ENCODE data around the gene OGA.

OGA gene

DNA sequence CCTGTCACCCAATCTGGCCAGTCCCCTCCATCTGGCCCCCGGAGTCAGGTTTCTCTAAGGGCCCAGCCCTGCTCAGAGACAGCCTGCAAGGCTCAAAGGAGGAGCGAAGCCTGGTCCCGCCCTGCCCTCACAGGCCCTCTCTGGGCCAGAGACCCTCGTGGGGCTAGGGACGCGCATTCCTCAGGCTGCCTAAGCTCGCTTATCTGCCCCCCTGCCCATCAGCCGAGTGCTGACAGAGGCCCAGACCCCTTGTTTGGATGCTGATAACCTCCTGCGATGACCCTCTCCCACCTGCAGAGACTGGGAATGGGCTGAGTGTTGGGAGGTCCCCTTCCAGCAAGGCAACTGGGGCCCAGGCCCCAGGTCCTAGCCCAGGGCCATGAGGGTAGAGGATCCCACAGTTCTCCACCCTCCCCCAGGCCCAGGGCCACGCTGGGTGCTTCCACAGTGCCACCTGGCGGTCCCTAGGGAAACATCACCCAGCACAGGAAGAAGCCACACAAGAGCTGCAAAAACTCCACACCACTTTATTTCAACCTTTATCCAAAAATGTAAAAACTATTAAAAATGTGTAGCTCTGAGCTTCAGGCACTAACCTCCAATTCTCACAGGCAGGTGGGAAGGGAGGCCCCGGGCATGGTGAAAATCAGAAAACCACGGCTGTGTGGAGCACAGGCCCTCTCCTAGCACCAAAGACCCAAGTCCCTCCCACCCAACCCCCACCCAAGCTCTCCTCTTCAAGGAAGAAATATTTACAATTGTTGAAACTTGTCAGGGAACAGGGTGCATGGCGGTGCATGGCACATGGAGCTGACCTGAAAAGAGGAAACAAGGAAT lies 37.2 kb downstream of the OGA start:
- no peak for TF ChIP-seq EZH2phosphoT487 (IDR thresholded peaks at IDR 0.05; ENCODE audit: low read length)
- TF ChIP-seq, protein P1, sequence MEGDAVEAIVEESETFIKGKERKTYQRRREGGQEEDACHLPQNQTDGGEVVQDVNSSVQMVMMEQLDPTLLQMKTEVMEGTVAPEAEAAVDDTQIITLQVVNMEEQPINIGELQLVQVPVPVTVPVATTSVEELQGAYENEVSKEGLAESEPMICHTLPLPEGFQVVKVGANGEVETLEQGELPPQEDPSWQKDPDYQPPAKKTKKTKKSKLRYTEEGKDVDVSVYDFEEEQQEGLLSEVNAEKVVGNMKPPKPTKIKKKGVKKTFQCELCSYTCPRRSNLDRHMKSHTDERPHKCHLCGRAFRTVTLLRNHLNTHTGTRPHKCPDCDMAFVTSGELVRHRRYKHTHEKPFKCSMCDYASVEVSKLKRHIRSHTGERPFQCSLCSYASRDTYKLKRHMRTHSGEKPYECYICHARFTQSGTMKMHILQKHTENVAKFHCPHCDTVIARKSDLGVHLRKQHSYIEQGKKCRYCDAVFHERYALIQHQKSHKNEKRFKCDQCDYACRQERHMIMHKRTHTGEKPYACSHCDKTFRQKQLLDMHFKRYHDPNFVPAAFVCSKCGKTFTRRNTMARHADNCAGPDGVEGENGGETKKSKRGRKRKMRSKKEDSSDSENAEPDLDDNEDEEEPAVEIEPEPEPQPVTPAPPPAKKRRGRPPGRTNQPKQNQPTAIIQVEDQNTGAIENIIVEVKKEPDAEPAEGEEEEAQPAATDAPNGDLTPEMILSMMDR (IDR thresholded peaks at IDR 0.05; ENCODE audit: low read length), result peak; percentile 89
- no peak for TF ChIP-seq EZH2 (optimal IDR thresholded peaks at IDR 0.05; ENCODE audit: low read depth, low read length)
- peaks cover 16% of the 10 kb centered on the region for H3K79me2 ChIP-seq (ENCODE audit: low read length)
- no peaks in the 10 kb centered on the region for H3K9me3 ChIP-seq (replicated peaks; ENCODE audit: insufficient read depth, low read length)
- no peak overlapping the region for H3K9ac ChIP-seq (ENCODE audit: low read length)
- no peaks in the 10 kb centered on the region; the same call in 1 of the 2 replicates for H4K20me1 ChIP-seq (ENCODE audit: insufficient read depth, low read length)
- peak overlapping the region; percentile 94; the same call in 1 of the 2 replicates for H3K4me2 ChIP-seq (ENCODE audit: low read depth, low read length)
- H3F3A ChIP-seq (ENCODE audit: insufficient read depth, low read length), result peaks cover 24% of the 10 kb centered on the region
- no peaks in the 10 kb centered on the region for H3K36me3 ChIP-seq (replicated peaks; ENCODE audit: insufficient read depth, low read length)
- H3K27me3 ChIP-seq (replicated peaks; ENCODE audit: insufficient read depth, low read length), result peaks cover 20% of the 10 kb centered on the region
- peak; percentile 65 for DNase-seq
- peaks cover 17% of the 10 kb centered on the region for H3K4me1 ChIP-seq (ENCODE audit: low read length)
- no peak overlapping the region for H2AFZ ChIP-seq (ENCODE audit: low read length)
- H3K27ac ChIP-seq (ENCODE audit: low read length), result no peak overlapping the region
- no peak overlapping the region for H3K4me3 ChIP-seq (ENCODE audit: low read length)
- no peaks in the 10 kb centered on the region for H3K9me2 ChIP-seq (replicated peaks; ENCODE audit: insufficient read depth, low read length)

DNA sequence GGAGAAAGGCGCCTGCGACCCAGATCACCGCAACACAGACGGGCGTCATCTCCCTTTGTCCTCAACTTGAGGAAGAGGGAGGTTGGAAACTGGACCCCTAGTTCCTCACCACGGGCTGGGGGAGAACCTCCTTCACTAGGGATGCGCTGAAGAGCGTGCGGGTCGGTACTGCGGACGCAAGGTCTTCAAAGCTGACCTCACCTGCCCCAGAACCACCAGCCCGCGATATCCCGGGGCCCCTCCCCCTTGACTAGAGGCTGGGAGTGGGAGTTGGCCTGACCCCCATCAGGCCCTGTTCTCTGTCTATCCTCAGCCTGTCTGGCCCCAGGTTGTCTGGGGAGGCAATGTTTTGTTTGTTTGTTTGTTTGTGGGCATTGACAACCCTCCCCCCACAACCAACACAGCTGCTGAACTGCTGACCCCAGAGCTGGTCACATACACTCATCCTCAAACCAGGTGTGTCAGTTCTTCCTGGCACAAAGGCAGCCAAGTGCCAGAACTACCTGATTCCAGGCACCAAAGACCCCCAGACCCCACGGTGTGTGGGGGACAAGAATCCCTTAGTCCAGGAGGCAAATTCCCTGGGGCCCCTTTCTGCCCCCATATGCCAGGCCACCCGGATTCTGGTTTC lies 37.9 kb downstream of the OGA start:
- Histone ChIP-seq H3K27ac (ENCODE audit: low read length) (no peak overlapping the region), H3K27me3 (replicated peaks; ENCODE audit: insufficient read depth, low read length) (peaks cover 23% of the 10 kb centered on the region), H3K4me2 (ENCODE audit: low read depth, low read length) (peak overlapping the region; percentile 99), H2AFZ (ENCODE audit: low read length) (peak overlapping the region; percentile 63), H3K9ac (ENCODE audit: low read length) (no peak overlapping the region), H4K20me1 (ENCODE audit: insufficient read depth, low read length) (no peaks in the 10 kb centered on the region), H3K9me3 (replicated peaks; ENCODE audit: insufficient read depth, low read length) (no peaks in the 10 kb centered on the region), H3K4me3 (ENCODE audit: low read length) (peak overlapping the region; percentile 59), H3K4me1 (ENCODE audit: low read length) (peaks cover 17% of the 10 kb centered on the region), H3F3A (ENCODE audit: insufficient read depth, low read length) (peaks cover 17% of the 10 kb centered on the region), H3K9me2 (replicated peaks; ENCODE audit: insufficient read depth, low read length) (no peaks in the 10 kb centered on the region), H3K79me2 (ENCODE audit: low read length) (peaks cover 16% of the 10 kb centered on the region), H3K36me3 (replicated peaks; ENCODE audit: insufficient read depth, low read length) (no peaks in the 10 kb centered on the region)
- TF ChIP-seq, protein P1 (IDR thresholded peaks at IDR 0.05; ENCODE audit: low read length), result no peak
- DNase-seq, result no peak

DNA sequence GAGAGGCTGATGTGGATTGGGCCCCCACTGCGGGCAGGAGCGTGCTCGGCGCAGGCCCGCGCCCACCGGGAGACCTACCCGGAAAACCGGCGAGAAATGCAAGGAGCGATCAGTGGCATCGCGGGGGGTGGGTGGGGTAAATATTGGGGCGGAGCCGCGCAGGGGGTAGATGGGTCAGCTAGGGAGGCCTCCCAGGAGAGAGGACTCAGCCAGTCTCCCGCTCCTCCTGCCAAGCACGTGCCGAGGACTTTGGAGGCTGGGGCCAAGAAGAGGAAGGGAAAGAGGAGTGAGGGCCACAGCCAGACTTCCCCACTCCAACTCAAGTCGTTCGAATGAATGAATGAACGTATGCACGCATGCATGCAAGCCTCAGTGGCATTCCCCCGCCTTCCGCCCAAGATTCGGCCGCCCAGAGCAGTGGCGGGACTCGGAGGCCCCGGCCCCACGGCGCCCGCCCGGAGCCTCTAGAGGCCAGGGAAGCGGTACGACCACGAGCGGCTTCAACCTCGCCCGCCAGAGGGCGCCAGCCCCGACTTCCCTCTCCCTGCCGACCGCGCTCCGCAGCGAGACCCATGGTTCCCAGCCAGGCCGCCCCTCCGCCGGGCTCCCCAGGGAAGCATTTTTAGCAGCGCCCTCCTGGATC lies 38.6 kb downstream of the OGA start:
- Histone ChIP-seq H3K9me2 (replicated peaks; ENCODE audit: insufficient read depth, low read length) (no peaks in the 10 kb centered on the region), H3K4me3 (ENCODE audit: low read length) (peak overlapping the region; percentile 59), H3K27me3 (replicated peaks; ENCODE audit: insufficient read depth, low read length) (peaks cover 29% of the 10 kb centered on the region), H3K9me3 (replicated peaks; ENCODE audit: insufficient read depth, low read length) (no peaks in the 10 kb centered on the region), H4K20me1 (ENCODE audit: insufficient read depth, low read length) (no peaks in the 10 kb centered on the region), H3K79me2 (ENCODE audit: low read length) (peaks cover 16% of the 10 kb centered on the region), H3F3A (ENCODE audit: insufficient read depth, low read length) (peaks cover 11% of the 10 kb centered on the region), H3K4me1 (ENCODE audit: low read length) (peaks cover 17% of the 10 kb centered on the region), H3K36me3 (replicated peaks; ENCODE audit: insufficient read depth, low read length) (no peaks in the 10 kb centered on the region), H2AFZ (ENCODE audit: low read length) (peak overlapping the region; percentile 63), H3K4me2 (ENCODE audit: low read depth, low read length) (peak overlapping the region; percentile 99), H3K27ac (ENCODE audit: low read length) (no peak overlapping the region), H3K9ac (ENCODE audit: low read length) (peak overlapping the region; percentile 33; the same call in 1 of the 2 replicates)
- peak; percentile 72 for DNase-seq
- TF ChIP-seq, protein P1 (IDR thresholded peaks at IDR 0.05; ENCODE audit: low read length), result peak; percentile 78
- TF ChIP-seq EZH2phosphoT487 (IDR thresholded peaks at IDR 0.05; ENCODE audit: low read length) (no peak), EZH2 (optimal IDR thresholded peaks at IDR 0.05; ENCODE audit: low read depth, low read length) (no peak)

All from MM.1S (cell line).